Vagina (tissue), 2 donors: ENCODE measurements around the gene RTP5.
"Not testable (repeated sequence)": the region's sequence is repeated elsewhere in the genome, so short reads cannot be mapped to it uniquely, and the experiment has no call there.

Experiments used
- CTCF ChIP-seq, 3 experiments: fragments of 450-650 bp in 2 of 3; fragments of 200-600 bp in 1 of 3; sonication (generic) in 1 of 3; IDR thresholded peaks; one replicate each; pipeline ENCODE4 v1.5.1; 2017 to 2019; ENCODE audit warnings: antibody characterized with exemption in 3 of 3, mild to moderate bottlenecking in 2 of 3, moderate library complexity in 2 of 3
- POLR2A ChIP-seq, 2 donors: fragments of 450-650 bp; IDR thresholded peaks; one replicate each; pipeline ENCODE4 v1.6.1; 2017; ENCODE audit warnings: antibody characterized with exemption in 2 of 2, mild to moderate bottlenecking in 2 of 2, moderate library complexity in 2 of 2
- POLR2AphosphoS5 ChIP-seq, 2 donors: sonication (generic); formaldehyde crosslinking; IDR thresholded peaks; one replicate each; pipeline ENCODE4 v1.9.0; 2017; ENCODE audit warnings: antibody characterized with exemption in 2 of 2, mild to moderate bottlenecking in 2 of 2, low read depth in 1 of 2; ENCODE audit not compliant: insufficient read depth in 1 of 2

- TF ChIP-seq POLR2A (IDR thresholded peaks at IDR 0.05); CTCF (IDR thresholded peaks at IDR 0.05); POLR2AphosphoS5 (IDR thresholded peaks at IDR 0.05; ENCODE audit: insufficient read depth in 1 of 2, low read depth in 1 of 2): not testable (repeated sequence)
Measured at GRCh38 chr2:241819947-241820624, 49.4 kb upstream of the RTP5 start.
